ENCODE results near the gene UBN2.
"Not testable (repeated sequence)": the region's sequence is repeated elsewhere in the genome, so short reads cannot be mapped to it uniquely, and the experiment has no call there.

The UBN2 gene

GRCh38 chr7:139224836-139225235 lies 6.2 kb upstream of the UBN2 start:
- not testable (repeated sequence) for H3K27ac Mint-ChIP-seq; H3K36me3 Mint-ChIP-seq (ENCODE audit: low read depth); DNase-seq; H3K4me3 Mint-ChIP-seq; ATAC-seq; H3K4me1 Mint-ChIP-seq; H3K9me3 Mint-ChIP-seq; H3K27me3 Mint-ChIP-seq

GRCh38 chr7:139225286-139226157 lies 5.5 kb upstream of the UBN2 start:
- H3K4me3 Mint-ChIP-seq; H3K36me3 Mint-ChIP-seq (ENCODE audit: low read depth); H3K4me1 Mint-ChIP-seq; H3K27me3 Mint-ChIP-seq; DNase-seq; H3K27ac Mint-ChIP-seq; H3K9me3 Mint-ChIP-seq; ATAC-seq: not testable (repeated sequence)

- H3K9me3 Mint-ChIP-seq; H3K36me3 Mint-ChIP-seq (ENCODE audit: low read depth); ATAC-seq; H3K27ac Mint-ChIP-seq; H3K4me3 Mint-ChIP-seq; H3K27me3 Mint-ChIP-seq; DNase-seq: not testable (repeated sequence)
- peaks cover 12% of the 10 kb centered on the region for H3K4me1 Mint-ChIP-seq
These were observed 4.9 kb upstream of the UBN2 start for GRCh38 chr7:139226158-139226515.

- not testable (repeated sequence) for H3K9me3 Mint-ChIP-seq; H3K4me3 Mint-ChIP-seq; H3K27me3 Mint-ChIP-seq; H3K27ac Mint-ChIP-seq; H3K36me3 Mint-ChIP-seq (ENCODE audit: low read depth); ATAC-seq; DNase-seq
- H3K4me1 Mint-ChIP-seq: peaks cover 13% of the 10 kb centered on the region
These were observed 4.0 kb upstream of the UBN2 start for GRCh38 chr7:139226988-139227488.

- Mint-ChIP-seq H3K4me3 (peak overlapping the region; percentile 99), H3K9me3 (no peaks in the 10 kb centered on the region), H3K27ac (no peak overlapping the region), H3K27me3 (peaks cover 5% of the 10 kb centered on the region), H3K4me1 (peaks cover 34% of the 10 kb centered on the region), H3K36me3 (ENCODE audit: low read depth) (peaks cover 3% of the 10 kb centered on the region)
- no peak for DNase-seq
- ATAC-seq: no peak
These were observed 1.0 kb upstream of the UBN2 start for GRCh38 chr7:139230023-139230422.

GRCh38 chr7:139230484-139230773 lies 608 bp upstream of the UBN2 start:
- peaks cover 5% of the 10 kb centered on the region for H3K27me3 Mint-ChIP-seq
- ATAC-seq (no peak), DNase-seq (no peak)
- no peaks in the 10 kb centered on the region for H3K9me3 Mint-ChIP-seq
- H3K36me3 Mint-ChIP-seq (ENCODE audit: low read depth): peaks cover 3% of the 10 kb centered on the region
- peak overlapping the region; percentile 98 for H3K27ac Mint-ChIP-seq
- H3K4me3 Mint-ChIP-seq: peak overlapping the region; percentile 99
- peaks cover 34% of the 10 kb centered on the region for H3K4me1 Mint-ChIP-seq

- DNase-seq: peak; percentile 27
- Mint-ChIP-seq H3K4me1 (peaks cover 40% of the 10 kb centered on the region), H3K9me3 (no peaks in the 10 kb centered on the region), H3K27ac (peak overlapping the region; percentile 62), H3K36me3 (ENCODE audit: low read depth) (peaks cover 3% of the 10 kb centered on the region), H3K4me3 (peak overlapping the region; percentile 99), H3K27me3 (peaks cover 5% of the 10 kb centered on the region)
- peak; percentile 9 for ATAC-seq
These were observed 708 bp downstream of the UBN2 start for GRCh38 chr7:139231513-139232376.

GRCh38 chr7:139232377-139232717 lies 1.3 kb downstream of the UBN2 start:
- Mint-ChIP-seq H3K27me3 (peaks cover 5% of the 10 kb centered on the region), H3K27ac (peak overlapping the region; percentile 62), H3K4me3 (peak overlapping the region; percentile 88), H3K4me1 (peaks cover 40% of the 10 kb centered on the region), H3K36me3 (ENCODE audit: low read depth) (peaks cover 7% of the 10 kb centered on the region), H3K9me3 (no peaks in the 10 kb centered on the region)
- no peak for ATAC-seq
- DNase-seq: no peak

GRCh38 chr7:139232904-139233303 lies 1.9 kb downstream of the UBN2 start:
- no peaks in the 10 kb centered on the region for H3K9me3 Mint-ChIP-seq
- H3K27me3 Mint-ChIP-seq: peaks cover 2% of the 10 kb centered on the region
- DNase-seq (no peak), ATAC-seq (no peak)
- H3K4me1 Mint-ChIP-seq: peaks cover 40% of the 10 kb centered on the region
- H3K27ac Mint-ChIP-seq: no peak overlapping the region
- H3K4me3 Mint-ChIP-seq: peak overlapping the region; percentile 88
- H3K36me3 Mint-ChIP-seq (ENCODE audit: low read depth): peaks cover 12% of the 10 kb centered on the region

- Mint-ChIP-seq H3K36me3 (ENCODE audit: low read depth) (peaks cover 29% of the 10 kb centered on the region), H3K9me3 (no peaks in the 10 kb centered on the region), H3K4me1 (peaks cover 6% of the 10 kb centered on the region), H3K4me3 (no peak overlapping the region), H3K27me3 (no peaks in the 10 kb centered on the region), H3K27ac (no peak overlapping the region)
- ATAC-seq: no peak
- no peak for DNase-seq
These were observed 10.2 kb downstream of the UBN2 start for GRCh38 chr7:139241258-139241657.

- Mint-ChIP-seq H3K4me3 (no peak overlapping the region), H3K27me3 (no peaks in the 10 kb centered on the region), H3K4me1 (peaks cover 4% of the 10 kb centered on the region), H3K9me3 (no peaks in the 10 kb centered on the region), H3K27ac (no peak overlapping the region), H3K36me3 (ENCODE audit: low read depth) (peaks cover 28% of the 10 kb centered on the region)
- ATAC-seq (peak; percentile 33), DNase-seq (no peak)
These were observed 11.8 kb downstream of the UBN2 start for GRCh38 chr7:139242741-139243281.

GRCh38 chr7:139245401-139245800 lies 14.4 kb downstream of the UBN2 start:
- no peak overlapping the region for H3K4me3 Mint-ChIP-seq
- no peaks in the 10 kb centered on the region for H3K9me3 Mint-ChIP-seq
- no peak overlapping the region for H3K27ac Mint-ChIP-seq
- no peaks in the 10 kb centered on the region for H3K27me3 Mint-ChIP-seq
- ATAC-seq (no peak), DNase-seq (no peak)
- peaks cover 29% of the 10 kb centered on the region for H3K36me3 Mint-ChIP-seq (ENCODE audit: low read depth)
- peaks cover 4% of the 10 kb centered on the region for H3K4me1 Mint-ChIP-seq

GRCh38 chr7:139246494-139246893 lies 15.5 kb downstream of the UBN2 start:
- no peak for ATAC-seq
- no peaks in the 10 kb centered on the region for H3K27me3 Mint-ChIP-seq
- no peak for DNase-seq

GRCh38 chr7:139246905-139247304 lies 15.9 kb downstream of the UBN2 start:
- Mint-ChIP-seq H3K4me1 (peaks cover 4% of the 10 kb centered on the region), H3K27ac (no peak overlapping the region), H3K36me3 (ENCODE audit: low read depth) (peaks cover 36% of the 10 kb centered on the region), H3K9me3 (no peaks in the 10 kb centered on the region), H3K27me3 (no peaks in the 10 kb centered on the region), H3K4me3 (no peak overlapping the region)
- DNase-seq: no peak
- ATAC-seq: no peak

More at GRCh38 chr7:139246494-139246893, 15.5 kb downstream of the UBN2 start:
- H3K4me3 Mint-ChIP-seq: no peak overlapping the region
- H3K27ac Mint-ChIP-seq: no peak overlapping the region
- peaks cover 32% of the 10 kb centered on the region for H3K36me3 Mint-ChIP-seq (ENCODE audit: low read depth)
- peaks cover 4% of the 10 kb centered on the region for H3K4me1 Mint-ChIP-seq
- no peaks in the 10 kb centered on the region for H3K9me3 Mint-ChIP-seq
